ENCODE measurements around the gene FHOD3. TPM values are rescaled to one million over a fixed set of nuclear protein-coding genes. Genes with fewer than 3 reads are reported as not detected.

The FHOD3 gene
- total and polyA plus RNA-seq, 2 of the 13 experiments (the other 11 are each of a cell fraction or from before 2014, with no cell fraction given) = 0.07 TPM; not detected in 1

DNA sequence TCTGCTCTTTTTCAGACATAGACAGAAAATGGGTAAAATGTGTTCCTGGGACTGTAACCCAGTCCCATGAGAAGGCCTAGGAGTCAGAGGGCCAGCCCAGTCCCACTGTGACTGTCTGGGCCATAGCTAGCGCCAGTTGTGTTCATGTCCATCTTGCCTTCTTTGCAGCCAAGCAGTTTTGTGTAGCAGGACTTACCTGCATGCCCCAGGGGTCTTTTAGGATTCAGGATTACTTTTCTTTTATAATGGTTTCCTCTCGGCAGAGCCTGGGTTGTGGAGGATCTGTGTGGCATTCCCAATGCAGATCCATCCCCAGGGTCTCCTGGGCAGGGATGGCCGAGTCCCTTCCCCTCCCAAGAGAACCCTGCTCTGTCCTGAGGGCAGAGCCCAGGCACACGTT lies 90.8 kb downstream of the FHOD3 start:
- TF ChIP-seq BCL3 (CRISPR knock-in tag; IDR thresholded peaks at IDR 0.05) (no peak), ZNF484 (CRISPR knock-in tag; IDR thresholded peaks at IDR 0.05; ENCODE audit: borderline replicate concordance, low read depth) (no peak), SMC3 (IDR thresholded peaks at IDR 0.05; ENCODE audit: low read length) (no peak), ZNF225 (CRISPR knock-in tag; IDR thresholded peaks at IDR 0.05) (no peak), NKX3-1 (CRISPR knock-in tag; IDR thresholded peaks at IDR 0.05) (no peak), FOSL2 (CRISPR knock-in tag; IDR thresholded peaks at IDR 0.05) (no peak), HNF1A (IDR thresholded peaks at IDR 0.05; ENCODE audit: low read depth) (no peak), HNF1A (CRISPR knock-in tag; IDR thresholded peaks at IDR 0.05; ENCODE audit: borderline replicate concordance) (no peak), NAIF1 (CRISPR knock-in tag; IDR thresholded peaks at IDR 0.05; ENCODE audit: borderline replicate concordance) (no peak), ZNF878 (CRISPR knock-in tag; IDR thresholded peaks at IDR 0.05) (no peak), ZNF205 (CRISPR knock-in tag; IDR thresholded peaks at IDR 0.05) (no peak), MTA1 (CRISPR knock-in tag; IDR thresholded peaks at IDR 0.05; ENCODE audit: borderline replicate concordance) (no peak), ZNF263 (CRISPR knock-in tag; IDR thresholded peaks at IDR 0.05) (no peak), PAWR (CRISPR knock-in tag; IDR thresholded peaks at IDR 0.05; ENCODE audit: borderline replicate concordance) (no peak), MTF1 (CRISPR knock-in tag; IDR thresholded peaks at IDR 0.05) (no peak)
- TF ChIP-seq, protein P1, sequence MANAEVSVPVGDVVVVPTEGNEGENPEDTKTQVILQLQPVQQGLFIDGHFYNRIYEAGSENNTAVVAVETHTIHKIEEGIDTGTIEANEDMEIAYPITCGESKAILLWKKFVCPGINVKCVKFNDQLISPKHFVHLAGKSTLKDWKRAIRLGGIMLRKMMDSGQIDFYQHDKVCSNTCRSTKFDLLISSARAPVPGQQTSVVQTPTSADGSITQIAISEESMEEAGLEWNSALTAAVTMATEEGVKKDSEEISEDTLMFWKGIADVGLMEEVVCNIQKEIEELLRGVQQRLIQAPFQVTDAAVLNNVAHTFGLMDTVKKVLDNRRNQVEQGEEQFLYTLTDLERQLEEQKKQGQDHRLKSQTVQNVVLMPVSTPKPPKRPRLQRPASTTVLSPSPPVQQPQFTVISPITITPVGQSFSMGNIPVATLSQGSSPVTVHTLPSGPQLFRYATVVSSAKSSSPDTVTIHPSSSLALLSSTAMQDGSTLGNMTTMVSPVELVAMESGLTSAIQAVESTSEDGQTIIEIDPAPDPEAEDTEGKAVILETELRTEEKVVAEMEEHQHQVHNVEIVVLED (CRISPR knock-in tag; IDR thresholded peaks at IDR 0.05; ENCODE audit: borderline replicate concordance) = no peak
- TF ChIP-seq, protein P2, sequence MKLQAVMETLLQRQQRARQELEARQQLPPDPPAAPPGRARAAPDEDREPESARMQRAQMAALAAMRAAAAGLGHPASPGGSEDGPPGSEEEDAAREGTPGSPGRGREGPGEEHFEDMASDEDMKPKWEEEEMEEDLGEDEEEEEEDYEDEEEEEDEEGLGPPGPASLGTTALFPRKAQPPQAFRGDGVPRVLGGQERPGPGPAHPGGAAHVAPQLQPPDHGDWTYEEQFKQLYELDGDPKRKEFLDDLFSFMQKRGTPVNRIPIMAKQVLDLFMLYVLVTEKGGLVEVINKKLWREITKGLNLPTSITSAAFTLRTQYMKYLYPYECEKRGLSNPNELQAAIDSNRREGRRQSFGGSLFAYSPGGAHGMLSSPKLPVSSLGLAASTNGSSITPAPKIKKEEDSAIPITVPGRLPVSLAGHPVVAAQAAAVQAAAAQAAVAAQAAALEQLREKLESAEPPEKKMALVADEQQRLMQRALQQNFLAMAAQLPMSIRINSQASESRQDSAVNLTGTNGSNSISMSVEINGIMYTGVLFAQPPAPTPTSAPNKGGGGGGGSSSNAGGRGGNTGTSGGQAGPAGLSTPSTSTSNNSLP (IDR thresholded peaks at IDR 0.05; ENCODE audit: low read depth, low read length) = no peak
- no peaks in the 10 kb centered on the region for H3K36me3 ChIP-seq (replicated peaks in 1 of 2; ENCODE audit: control insufficient read depth in 1 of 2, insufficient read depth in 2 of 2, low read length in 2 of 2)
- H3K9me3 ChIP-seq (ENCODE audit: low read length) = no peaks in the 10 kb centered on the region
- ATAC-seq (no peak), DNase-seq (ENCODE audit: low spot score) (no peak), FAIRE-seq (no peak)
- no peaks in the 10 kb centered on the region for H3K4me1 ChIP-seq (ENCODE audit: insufficient read depth, low read length)
- no TSS peak for BruUV-seq (replicated peaks)
- no peak overlapping the region for H3K4me3 ChIP-seq (replicated peaks in 1 of 3; ENCODE audit: insufficient read depth in 1 of 3, low read depth in 2 of 3, low read length in 3 of 3)
- no peak overlapping the region for H3K4me2 ChIP-seq (ENCODE audit: low read depth, low read length)
- H3K27me3 ChIP-seq (ENCODE audit: control insufficient read depth in 1 of 2, insufficient read depth in 2 of 2, low read length in 2 of 2) = peaks cover 0 to 7% of the 10 kb centered on the region in 2 experiments; a peak in 2 of 5 replicates
- in situ Hi-C loops (cut with HindIII; ENCODE audit: extremely low pct_ligation_motif_present, low pct_unique_long_range_greater_than_20kb) (no loop called here), intact Hi-C loops (cut with micrococcal nuclease; ENCODE audit: unreplicated experiment) (no loop called here)
- POLR2A ChIA-PET = no interaction called here
- no peaks in the 10 kb centered on the region for H3K79me2 ChIP-seq (ENCODE audit: insufficient read depth, low read length)
- H3K9ac ChIP-seq (ENCODE audit: insufficient read depth, low read depth, low read length) = no peak overlapping the region
- CTCF ChIA-PET (ENCODE audit: low intra/inter-chr PET ratio, low total read pairs) = no interaction called here
- H3K27ac ChIP-seq (ENCODE audit: extremely low read length, insufficient read depth, low read length) = no peak overlapping the region
- no peak overlapping the region for H2AFZ ChIP-seq (ENCODE audit: low read length)
- H4K20me1 ChIP-seq (ENCODE audit: insufficient read depth, low read length) = no peaks in the 10 kb centered on the region
- WGBS (ENCODE audit: low lambda C conversion rate) = 0% methylated on average over 4 of the region's 4 CpGs

All from HepG2 (cell line).